GM19239 (cell line): Measurements from ENCODE around the gene ATP11A.
"Not testable (repeated sequence)": the region's sequence is repeated elsewhere in the genome, so short reads cannot be mapped to it uniquely, and the experiment has no call there.

Experiments used
- DNase-seq: peaks from one replicate; pipeline ENCODE4 v3.0.0; 2011; ENCODE audit warnings: low spot score; ENCODE audit not compliant: insufficient read length
- FAIRE-seq: peaks from 2 replicates; lab custom pipeline; 2011; peaks lifted over from hg19 to GRCh38; lab: Jason Lieb, UNC

Gene ATP11A

DNA sequence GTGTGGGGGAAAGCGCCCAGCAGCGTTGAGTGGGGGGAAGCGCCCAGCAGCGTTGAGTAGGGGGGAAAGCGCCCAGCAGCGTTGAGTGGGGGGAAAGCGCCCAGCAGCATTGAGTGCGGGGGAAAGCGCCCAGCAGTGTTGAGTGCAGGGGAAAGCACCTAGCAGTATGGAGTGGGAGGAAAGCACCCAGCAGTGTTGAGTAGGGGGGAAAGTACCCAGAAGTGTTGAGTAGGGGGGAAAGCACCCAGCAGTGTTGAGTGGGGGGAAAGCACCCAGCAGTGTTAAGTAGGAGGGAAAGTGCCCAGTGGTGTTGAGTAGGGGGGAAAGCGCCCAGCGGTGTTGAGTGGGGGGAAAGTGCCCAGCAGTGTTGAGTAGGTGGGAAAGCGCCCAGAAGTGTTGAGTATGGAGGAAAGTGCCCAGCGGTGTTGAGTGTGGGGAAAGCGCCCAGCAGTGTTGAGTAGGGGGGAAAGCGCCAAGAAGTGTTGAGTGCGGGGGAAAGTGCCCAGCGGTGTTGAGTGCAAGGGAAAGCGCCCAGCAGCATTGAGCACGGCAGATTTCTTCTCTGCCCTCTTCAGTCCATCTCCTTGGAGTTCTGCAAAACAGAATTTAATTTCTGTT lies 138.4 kb downstream of the ATP11A start:
- no peak for DNase-seq
- FAIRE-seq: no peak

DNA sequence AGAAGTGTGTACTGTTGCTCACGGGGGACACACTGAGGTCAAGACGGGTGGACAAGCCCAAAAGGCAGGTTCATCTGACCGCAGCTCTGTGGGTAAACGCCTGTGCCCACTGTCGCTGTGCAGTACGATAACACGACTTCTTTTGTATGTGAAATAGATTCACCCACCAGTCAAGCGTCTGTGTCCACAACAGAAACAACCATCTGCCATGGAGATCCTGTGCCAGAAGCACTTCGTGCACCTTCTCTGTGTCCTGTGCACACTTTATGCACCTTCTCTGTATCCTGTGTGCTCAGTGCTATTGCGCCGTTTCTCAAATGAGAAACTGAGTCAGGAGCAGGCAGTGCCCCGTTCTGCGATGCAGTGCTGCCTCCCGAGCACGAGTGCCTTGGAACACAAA lies 138.9 kb downstream of the ATP11A start:
- DNase-seq (no peak), FAIRE-seq (no peak)

DNA sequence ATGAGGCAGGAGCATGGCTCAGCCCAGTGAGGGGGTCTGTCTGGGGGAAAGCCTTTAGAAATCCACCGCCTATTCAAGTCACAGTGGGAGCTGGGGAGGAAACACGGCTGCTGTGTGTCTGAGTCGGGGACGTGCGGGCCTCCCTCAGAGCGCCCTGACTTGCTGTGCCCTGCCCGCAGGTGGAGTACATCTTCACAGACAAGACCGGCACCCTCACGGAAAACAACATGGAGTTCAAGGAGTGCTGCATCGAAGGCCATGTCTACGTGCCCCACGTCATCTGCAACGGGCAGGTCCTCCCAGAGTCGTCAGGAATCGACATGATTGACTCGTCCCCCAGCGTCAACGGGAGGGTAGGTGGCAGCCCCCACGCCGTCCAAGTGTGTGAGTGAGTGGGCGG lies 141.4 kb downstream of the ATP11A start:
- no peak for DNase-seq

DNA sequence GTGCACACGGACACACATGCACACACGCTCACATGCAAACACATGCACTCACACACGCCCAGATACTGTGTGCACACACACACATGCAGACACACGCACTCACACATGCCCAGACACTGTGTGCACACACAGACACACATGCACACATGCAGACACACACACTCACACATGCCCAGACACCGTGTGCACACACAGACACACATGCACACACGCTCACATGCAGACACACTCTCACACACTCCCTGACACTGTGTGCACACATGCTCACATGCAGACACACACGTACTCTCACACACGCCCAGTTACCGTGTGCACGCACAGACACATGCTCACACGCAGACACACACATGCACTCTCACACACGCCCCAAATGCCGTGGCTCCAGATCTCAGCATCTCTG lies 142.0 kb downstream of the ATP11A start:
- FAIRE-seq (no peak), DNase-seq (no peak)

More for the DNA sequence above, 141.4 kb downstream of the ATP11A start:
- FAIRE-seq: no peak

DNA sequence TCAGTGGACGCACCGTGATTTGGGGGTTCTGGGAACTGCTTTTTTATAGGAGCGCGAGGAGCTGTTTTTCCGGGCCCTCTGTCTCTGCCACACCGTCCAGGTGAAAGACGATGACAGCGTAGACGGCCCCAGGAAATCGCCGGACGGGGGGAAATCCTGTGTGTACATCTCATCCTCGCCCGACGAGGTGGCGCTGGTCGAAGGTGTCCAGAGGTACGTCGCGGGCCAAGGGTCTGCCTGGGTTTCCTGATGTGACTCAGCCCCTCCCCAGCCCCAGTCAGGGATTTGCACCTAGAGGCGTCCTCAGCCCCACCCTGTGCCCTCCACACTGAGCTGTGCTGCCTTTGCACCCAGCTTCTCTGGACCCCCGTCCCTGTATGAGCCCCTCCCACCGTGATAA lies 143.0 kb downstream of the ATP11A start:
- no peak for DNase-seq
- no peak for FAIRE-seq

DNA sequence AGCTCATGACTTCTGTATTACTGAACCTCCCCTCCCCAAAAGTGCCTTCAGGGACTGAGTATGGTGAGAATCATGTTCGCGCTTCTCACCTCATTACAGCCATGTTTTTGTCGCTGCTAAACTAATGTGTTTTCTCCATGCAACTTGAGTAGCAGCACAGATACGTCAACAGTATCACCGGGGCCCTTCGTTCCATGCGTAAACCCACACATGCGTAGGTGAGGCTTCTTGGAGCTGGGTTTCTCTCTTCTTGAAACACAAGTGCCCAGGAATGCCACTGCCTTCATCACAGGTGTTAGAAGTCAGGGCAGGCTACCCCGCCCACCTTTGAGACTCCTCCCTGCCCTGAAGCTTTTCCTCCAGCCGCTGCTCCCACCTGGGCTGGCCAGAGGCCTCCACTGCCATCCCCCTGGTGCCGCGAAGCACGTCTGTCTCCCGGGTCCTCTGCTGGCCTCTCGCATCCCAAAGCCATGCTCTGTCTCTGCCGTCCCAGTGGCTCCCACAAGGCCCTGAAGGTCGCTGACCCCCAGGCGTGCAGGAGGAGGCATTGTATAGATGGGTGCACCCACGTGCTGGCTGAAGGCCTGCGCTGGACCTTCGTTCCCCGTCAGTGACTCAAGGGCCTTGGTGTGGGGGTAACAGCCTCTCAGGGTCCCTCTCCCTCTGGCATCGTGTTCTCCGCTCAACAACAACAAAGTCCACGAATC lies 143.9 kb downstream of the ATP11A start:
- DNase-seq (no peak), FAIRE-seq (no peak)

DNA sequence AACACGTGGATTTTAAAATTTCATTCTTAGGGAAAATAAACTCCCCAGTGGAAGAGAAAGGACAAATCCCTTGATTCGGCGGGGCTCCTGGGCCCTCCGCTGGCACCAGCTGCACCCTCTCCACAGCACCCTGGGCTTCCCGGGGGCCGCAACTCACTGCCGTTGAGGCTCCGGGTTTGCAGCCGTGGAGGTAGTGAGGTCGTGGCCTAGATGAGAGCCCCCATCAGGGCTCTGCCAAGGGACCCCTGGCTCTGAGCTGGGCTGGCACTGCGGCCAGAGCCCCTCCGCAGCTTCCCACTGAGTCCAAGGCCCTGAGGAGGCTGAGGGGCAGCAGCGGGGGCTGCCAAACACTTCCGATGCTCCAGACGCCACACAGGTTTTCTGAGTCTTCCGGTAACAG lies 145.5 kb downstream of the ATP11A start:
- DNase-seq (no peak), FAIRE-seq (no peak)

DNA sequence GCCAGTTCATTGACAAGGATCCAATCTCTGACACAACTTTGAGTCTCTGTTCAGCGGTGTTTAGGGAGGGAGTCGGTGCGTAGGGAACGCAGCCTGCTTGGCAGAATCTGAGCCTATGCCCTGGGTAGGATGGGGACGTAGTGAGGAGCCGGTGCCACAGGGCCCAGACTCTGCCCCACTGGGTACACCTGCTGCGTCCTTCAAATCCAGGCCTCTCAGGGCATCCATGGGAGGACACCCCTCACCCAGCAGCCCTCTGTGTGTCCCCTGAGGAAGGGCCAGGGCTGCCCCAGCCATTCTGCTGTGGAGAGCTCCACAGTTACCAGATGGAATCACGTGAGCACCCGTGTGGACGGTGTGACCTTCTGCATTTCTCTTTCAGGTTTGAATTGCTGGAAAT lies 146.0 kb downstream of the ATP11A start:
- DNase-seq (no peak), FAIRE-seq (no peak)

DNA sequence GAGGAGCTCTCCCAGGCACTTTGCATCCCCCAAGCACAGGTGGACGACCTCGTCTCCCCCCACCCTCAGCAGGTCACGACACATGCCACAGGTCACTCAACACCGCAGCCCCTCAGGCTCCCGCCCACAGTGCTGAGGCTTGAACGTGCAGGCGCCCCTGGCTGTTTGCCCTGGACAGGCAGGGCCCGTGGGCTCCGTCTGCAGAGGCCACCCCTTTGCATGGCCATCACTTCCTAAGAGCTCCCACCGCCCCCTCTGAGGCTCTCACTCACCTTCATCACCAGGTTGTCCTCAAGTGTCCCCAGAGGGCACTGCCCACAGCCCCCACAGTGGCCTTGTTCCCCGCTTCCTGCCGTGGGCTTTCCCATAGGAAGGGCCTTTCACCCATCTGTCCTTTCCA lies 147.1 kb downstream of the ATP11A start:
- no peak for FAIRE-seq
- no peak for DNase-seq

DNA sequence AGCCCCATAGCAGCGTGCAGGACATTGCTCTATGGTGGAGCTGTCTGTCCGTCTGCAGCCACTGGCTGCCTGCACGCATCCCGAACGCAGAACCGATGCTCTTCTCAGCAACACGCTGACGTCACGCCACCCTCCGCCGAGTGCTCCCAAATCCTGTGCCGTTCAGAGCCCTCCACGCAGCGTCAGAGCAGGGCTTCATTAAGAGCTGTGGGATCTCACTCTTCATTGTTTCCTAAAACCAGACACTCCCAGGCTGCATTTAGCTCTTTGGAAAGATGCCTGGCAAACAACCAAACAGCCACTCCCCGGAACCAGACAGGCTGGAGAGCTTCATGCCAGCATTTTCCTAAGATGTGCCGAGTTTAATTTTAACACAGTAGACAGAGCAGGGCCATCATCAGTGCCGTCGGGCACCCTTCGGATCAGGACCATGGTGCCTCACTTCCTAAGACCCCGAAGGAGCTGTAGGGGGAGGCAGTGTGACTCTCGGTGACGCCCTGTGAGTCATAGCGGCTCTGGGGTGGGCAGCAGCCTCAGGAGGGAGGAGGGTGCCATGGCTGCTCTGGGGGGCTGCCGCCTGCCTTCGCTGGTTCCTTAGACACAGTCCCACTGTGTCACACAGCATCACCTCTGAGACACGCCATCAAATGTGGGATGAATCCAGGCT lies 147.7 kb downstream of the ATP11A start:
- FAIRE-seq: no peak
- no peak for DNase-seq

DNA sequence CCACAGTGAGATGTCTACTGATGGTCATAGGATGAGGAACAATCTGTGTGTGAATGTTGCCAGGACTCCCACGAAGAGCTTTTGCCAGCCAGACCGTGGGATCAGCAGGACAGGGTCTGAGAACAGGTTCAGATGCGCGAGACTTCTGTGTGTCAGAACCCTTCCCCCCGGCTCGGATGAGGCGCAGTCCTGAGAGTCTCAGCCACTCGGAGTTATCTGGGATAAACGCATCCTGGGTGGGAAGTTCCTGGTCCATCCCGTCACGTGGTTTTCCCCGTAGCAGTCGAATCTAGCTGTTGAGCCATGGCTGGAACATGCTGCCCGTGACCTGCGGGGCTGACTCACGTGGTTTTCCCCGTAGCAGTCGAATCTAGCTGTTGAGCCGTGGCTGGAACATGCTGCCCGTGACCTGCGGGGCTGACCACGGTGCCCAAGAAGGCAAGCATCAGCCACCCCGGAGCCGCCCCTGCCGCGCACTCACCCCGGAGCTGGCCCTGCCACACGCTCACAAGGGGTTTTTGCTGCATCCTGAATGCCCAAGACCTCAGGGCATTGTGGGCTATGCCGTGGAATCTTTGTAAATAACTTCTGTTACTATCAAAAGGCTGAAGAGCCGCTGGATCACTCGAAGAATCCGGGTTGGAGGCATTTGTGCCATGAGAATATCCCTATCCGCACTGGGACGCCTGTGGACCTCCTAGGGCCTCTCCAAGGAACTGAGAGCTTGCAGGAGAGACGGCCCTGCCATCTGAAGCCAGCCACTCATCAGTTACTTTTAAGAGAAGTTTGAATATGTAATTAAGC lies 148.4 kb downstream of the ATP11A start:
- no peak for DNase-seq
- no peak for FAIRE-seq

DNA sequence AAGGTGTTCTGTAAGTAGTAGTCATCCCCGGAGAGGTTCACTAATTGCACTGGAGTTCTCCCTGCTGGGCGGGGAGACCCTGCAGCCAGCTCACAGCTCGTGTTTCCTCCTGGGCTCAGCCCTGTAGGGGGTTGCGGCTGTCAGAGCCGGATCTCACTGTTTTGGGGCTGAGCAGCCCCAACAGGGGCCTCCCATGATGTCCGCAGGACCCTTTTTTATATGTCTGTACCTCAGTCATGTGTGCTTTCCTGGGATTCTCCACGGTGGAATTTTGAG lies 148.9 kb downstream of the ATP11A start:
- DNase-seq (no peak), FAIRE-seq (no peak)

DNA sequence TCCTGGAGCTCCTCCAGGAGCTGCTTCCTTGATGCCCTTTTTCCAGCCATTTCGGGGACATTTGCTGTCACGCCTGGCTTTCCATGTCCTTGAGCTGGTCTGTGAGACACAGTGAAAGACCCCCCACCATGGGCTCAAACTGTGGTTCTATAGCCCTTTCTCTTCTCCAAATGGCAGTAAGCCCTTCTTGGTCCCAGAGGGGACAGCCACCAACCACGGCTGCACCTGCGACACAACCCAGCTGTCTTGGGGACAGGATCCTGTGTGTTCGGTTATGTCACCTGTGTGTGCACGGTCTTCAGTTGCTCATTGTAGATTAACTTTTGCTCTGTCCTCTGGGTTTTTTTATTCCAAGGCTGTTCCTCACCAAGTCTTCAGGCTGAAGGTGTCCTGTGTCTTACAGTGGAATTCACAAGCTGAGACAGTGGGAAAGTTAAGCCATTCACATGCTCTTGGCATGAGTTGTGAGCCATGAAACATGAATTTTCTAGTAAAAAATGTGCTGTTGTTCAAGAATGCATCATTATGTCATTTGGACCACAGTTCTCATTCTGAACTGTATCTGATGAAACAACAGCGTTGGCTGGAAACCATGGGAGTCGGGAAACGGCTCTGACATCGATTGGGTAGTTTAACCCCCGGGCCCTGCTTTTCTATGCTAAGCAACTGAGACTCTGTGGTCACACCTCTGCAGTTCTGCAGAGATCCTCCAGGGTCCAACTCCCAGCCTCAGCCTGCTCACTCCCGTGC lies 149.7 kb downstream of the ATP11A start:
- DNase-seq (no peak), FAIRE-seq (no peak)

DNA sequence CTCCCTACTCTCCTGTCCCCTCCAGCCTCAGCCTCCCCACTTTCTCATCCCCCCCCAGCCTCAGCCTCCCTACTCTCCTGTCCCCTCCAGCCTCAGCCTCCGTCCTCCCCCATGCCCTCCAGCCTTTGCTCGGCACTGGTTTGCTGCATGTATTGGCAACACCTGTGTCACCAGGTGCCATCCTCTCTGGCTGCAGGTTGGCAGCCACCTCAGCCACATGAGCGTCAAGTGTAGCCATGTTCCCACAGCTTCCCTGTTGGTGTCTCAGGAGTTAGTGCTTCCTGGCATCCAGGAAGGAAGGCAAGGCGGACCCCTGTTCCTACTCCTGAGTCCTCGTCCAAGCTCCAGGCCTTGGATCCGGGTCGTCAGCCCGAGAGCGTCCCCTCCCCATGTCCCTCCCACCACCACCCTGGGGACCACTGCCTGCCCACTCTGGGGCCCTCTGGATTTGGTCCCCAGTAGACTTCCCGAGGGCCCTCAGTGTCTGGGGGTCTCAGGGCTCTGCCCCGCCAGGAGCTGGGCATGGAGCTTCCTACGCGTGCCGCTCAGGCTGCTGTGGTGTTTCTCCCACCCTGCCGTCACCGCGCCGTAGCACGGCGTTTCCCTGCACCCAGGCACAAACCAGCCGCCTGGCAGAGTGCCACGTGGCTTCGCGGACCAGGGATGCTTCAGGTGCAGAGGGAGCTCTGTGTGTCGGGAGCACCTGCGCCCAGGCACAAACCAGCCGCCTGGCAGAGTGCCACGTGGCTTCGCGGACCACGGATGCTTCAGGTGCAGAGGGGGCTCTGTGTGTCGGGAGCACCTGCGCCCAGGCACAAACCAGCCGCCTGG lies 150.8 kb downstream of the ATP11A start:
- FAIRE-seq (no peak), DNase-seq (no peak)

DNA sequence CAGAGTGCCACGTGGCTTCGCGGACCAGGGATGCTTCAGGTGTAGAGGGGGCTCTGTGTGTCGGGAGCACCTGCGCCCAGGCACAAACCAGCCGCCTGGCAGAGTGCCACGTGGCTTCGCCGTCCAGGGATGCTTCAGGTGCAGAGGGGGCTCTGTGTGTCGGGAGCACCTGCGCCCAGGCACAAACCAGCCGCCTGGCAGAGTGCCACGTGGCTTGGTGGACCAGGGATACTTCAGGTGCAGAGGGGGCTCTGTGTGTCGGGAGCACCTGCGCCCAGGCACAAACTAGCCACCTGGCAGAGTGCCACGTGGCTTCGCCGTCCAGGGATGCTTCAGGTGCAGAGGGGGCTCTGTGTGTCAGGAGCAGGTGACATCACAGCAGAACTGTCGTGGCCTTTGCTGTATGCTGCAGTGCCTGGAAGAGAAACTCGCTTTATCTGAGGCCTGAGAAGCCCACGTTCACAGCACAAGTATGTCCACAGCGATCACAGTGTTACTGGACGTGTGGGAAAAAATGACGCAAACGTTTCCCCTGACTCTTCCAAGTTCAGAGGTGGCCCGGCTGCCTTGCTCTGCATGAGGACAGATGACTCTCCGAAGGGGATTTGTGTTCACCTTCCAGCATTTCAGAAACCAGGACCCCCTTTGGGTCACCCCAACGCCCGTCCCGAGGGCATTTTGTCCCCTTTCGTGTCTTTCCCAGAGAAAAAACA lies 151.6 kb downstream of the ATP11A start:
- FAIRE-seq, DNase-seq: not testable (repeated sequence)

DNA sequence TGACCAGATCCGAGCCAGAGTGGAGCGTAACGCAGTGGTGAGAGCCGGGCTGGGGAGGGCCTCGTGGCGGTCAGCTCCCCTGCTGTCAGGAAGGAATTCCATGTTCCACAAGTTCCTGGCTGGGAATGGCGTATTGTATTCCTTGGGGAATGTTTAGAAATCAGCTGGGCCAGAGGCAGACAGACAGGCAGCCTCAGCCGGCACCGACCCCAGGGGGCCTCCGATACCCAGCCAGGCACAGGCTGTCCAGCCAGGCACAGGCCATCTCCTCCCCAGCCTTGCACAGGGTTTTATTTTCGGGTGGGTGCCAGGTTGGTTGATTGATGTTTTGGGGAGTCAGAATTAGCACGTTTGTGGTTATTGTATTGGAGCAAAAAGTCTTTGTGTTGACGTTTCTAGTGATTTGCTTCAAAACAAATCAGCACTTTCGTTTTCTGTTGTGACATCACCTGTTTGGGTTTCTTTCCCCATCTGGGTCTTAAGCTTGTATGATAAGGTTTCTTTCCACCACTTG lies 152.6 kb downstream of the ATP11A start:
- DNase-seq: peak; percentile 18
- no peak for FAIRE-seq

DNA sequence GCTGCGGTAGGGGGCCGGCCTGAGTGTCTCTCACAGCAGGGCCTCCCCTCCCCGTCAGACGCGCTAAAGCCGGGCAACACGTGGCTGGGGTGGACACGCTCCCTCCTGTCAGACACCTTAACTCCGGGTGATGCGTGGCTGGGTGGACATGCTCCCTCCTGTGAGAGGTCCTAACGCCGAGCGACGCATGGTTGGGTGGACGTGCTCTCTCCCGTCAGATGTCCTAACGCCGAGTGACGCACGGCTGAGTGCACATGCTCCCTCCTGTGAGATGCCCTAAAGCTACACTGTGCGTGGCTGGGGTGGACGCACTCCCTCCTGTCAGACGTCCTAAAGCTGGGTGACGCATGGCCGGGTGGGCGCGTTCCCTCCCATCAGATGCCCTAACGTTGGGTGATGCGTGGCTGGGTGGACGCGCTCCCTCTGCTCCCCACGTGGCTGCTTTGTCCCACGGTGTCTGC lies 153.1 kb downstream of the ATP11A start:
- DNase-seq (no peak), FAIRE-seq (no peak)

DNA sequence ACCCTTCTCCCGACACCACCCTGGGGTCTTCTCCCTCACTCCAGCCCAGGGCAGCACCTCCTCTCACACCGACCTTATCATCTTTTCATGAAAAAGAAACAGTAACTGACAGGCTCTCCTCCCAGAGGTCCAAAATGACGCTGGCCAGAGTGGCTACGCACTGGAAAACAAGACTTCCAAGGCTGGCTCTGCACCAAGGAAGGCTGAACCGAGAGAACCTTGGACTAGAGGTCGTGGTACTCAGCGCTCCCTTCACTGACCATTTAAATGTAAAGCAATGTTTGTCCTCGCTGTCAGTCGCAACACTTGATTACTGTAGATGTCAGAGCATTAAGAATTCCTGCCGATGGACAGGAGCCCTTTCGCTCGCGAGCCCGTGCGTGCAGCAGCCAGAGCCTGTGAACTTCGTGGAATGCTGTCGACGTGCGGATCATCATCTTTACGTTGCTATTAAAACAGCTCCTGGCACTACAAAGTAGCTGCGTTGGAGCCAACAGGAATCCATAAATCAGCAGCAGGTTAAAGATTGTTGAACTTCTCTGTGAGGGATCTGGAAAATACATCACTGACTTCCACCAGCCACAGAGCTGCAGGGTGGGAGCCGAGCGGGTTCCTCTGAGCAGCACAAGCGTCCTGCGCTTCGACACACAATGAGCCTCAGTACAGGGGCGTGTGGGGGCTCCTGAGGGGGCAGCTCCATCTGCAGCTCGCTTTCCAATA lies 153.7 kb downstream of the ATP11A start:
- no peak for FAIRE-seq

More for the DNA sequence above, 153.7 kb downstream of the ATP11A start:
- no peak for DNase-seq
